ENCODE measurements around the gene CCPG1.

CCPG1 gene

DNA sequence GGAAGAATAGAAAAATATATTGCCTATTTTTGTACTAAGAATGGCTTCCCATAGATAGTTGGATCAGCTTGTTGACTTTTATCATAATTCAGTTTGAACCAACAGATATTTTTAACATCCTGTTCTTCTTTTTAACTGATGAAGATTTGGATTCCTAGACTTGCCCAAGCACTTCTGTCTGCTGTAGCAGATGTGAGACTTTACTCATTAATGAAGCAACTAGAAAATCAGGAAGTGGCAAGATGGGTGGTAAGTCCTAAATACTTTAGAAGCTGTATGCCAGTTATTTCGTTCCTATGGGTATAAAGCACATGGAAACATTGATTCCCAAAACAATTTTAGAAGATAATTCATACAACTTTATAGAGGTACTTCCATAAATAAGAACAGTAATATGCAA is 80.8 kb downstream of the CCPG1 start:
- H3K4me2 ChIP-seq (ENCODE audit: insufficient read depth, low read length, poor library complexity, severe bottlenecking): no peak overlapping the region
- H3K4me1 ChIP-seq (ENCODE audit: control insufficient read depth in 2 of 2, insufficient read depth in 1 of 2, low read depth in 1 of 2, low read length in 2 of 2): peaks cover 1 to 2% of the 10 kb centered on the region in 2 donors
- no peak overlapping the region for H2AK5ac ChIP-seq (ENCODE audit: low read depth, low read length)
- WGBS, 2 donors (ENCODE audit: extremely low coverage in 2 of 2, insufficient read length in 2 of 2, insufficient replicate concordance in 1 of 2): no CpG with 5 or more reads among the region's 1 CpG
- H2BK120ac ChIP-seq (ENCODE audit: low read depth, low read length): no peak overlapping the region
- no peaks in the 10 kb centered on the region for H3K36me3 ChIP-seq (replicated peaks in 1 of 2; ENCODE audit: control insufficient read depth in 2 of 2, insufficient read depth in 2 of 2, low read length in 2 of 2)
- no peaks in the 10 kb centered on the region for H3K79me1 ChIP-seq (ENCODE audit: low read depth, low read length)
- no peak overlapping the region for H2BK5ac ChIP-seq (ENCODE audit: low read length)
- no peaks in the 10 kb centered on the region for H3K27me3 ChIP-seq (ENCODE audit: control insufficient read depth in 3 of 3, insufficient read depth in 3 of 3, low read depth in 1 of 3, low read length in 3 of 3)
- H3K27ac ChIP-seq (replicated peaks; ENCODE audit: low read length): no peak overlapping the region
- H3K9ac ChIP-seq (ENCODE audit: low read depth, low read length, poor library complexity): no peak overlapping the region
- no peak overlapping the region for H4K8ac ChIP-seq (ENCODE audit: low read depth, low read length)
- H3K9me3 ChIP-seq (replicated peaks in 1 of 2; ENCODE audit: control insufficient read depth in 2 of 2, insufficient read depth in 1 of 2, low read depth in 1 of 2, low read length in 2 of 2): no peaks in the 10 kb centered on the region
- H3K23ac ChIP-seq (ENCODE audit: low read depth, low read length, poor library complexity): no peak overlapping the region
- no peak overlapping the region for H3K4ac ChIP-seq (ENCODE audit: low read length)
- H2AFZ ChIP-seq (ENCODE audit: low read length): no peak overlapping the region
- no peak overlapping the region for H3K14ac ChIP-seq (ENCODE audit: low read length)
- no peak overlapping the region for H4K91ac ChIP-seq (ENCODE audit: low read depth, low read length, poor library complexity)
- DNase-seq (ENCODE audit: low spot score): no peak
- no peak overlapping the region for H2BK12ac ChIP-seq (ENCODE audit: low read length)
- H2BK15ac ChIP-seq (ENCODE audit: low read length): no peak overlapping the region
- H3K18ac ChIP-seq (ENCODE audit: low read length): no peak overlapping the region
- H3K4me3 ChIP-seq (ENCODE audit: low read length in 2 of 2): no peak overlapping the region

DNA sequence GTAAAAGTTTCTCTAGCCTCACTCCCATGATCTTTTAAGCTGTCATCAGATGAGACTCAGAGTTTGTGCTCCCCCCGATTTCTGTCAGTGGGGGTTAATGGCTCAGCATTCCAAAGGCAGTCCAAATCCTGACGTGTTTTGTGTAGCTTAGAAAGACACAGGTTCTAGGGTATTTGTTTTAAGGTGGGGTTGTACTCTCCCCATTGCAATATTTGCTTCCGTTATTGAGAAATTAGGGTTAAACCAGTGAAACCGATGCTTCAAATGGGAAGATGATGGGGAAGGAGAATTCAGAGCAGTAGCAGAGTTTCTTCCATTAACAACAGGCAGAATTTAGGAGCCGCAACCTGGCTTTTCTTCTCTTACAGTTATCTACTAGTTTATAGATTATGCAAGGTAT is 85.7 kb downstream of the CCPG1 start:
- no peak overlapping the region for H2AFZ ChIP-seq (ENCODE audit: low read length)
- H3K4ac ChIP-seq (ENCODE audit: low read length): no peak overlapping the region
- H3K4me3 ChIP-seq (ENCODE audit: low read length in 2 of 2): no peak overlapping the region
- no peak overlapping the region for H3K23ac ChIP-seq (ENCODE audit: low read depth, low read length, poor library complexity)
- no peak for DNase-seq (ENCODE audit: low spot score)
- no peak overlapping the region for H2BK5ac ChIP-seq (ENCODE audit: low read length)
- no peak overlapping the region for H4K91ac ChIP-seq (ENCODE audit: low read depth, low read length, poor library complexity)
- no CpG with 5 or more reads among the region's 5 CpGs for WGBS, 2 donors (ENCODE audit: extremely low coverage in 2 of 2, insufficient read length in 2 of 2, insufficient replicate concordance in 1 of 2)
- H3K4me1 ChIP-seq (ENCODE audit: control insufficient read depth in 2 of 2, insufficient read depth in 1 of 2, low read depth in 1 of 2, low read length in 2 of 2): peaks cover 2% of the 10 kb centered on the region in 2 donors
- H3K36me3 ChIP-seq (replicated peaks in 1 of 2; ENCODE audit: control insufficient read depth in 2 of 2, insufficient read depth in 2 of 2, low read length in 2 of 2): no peaks in the 10 kb centered on the region
- no peak overlapping the region for H2BK12ac ChIP-seq (ENCODE audit: low read length)
- no peaks in the 10 kb centered on the region for H3K27me3 ChIP-seq (ENCODE audit: control insufficient read depth in 3 of 3, insufficient read depth in 3 of 3, low read depth in 1 of 3, low read length in 3 of 3)
- H3K9me3 ChIP-seq (replicated peaks in 1 of 2; ENCODE audit: control insufficient read depth in 2 of 2, insufficient read depth in 1 of 2, low read depth in 1 of 2, low read length in 2 of 2): no peaks in the 10 kb centered on the region
- no peak overlapping the region for H3K27ac ChIP-seq (replicated peaks; ENCODE audit: low read length)
- H2BK120ac ChIP-seq (ENCODE audit: low read depth, low read length): no peak overlapping the region
- H3K9ac ChIP-seq (ENCODE audit: low read depth, low read length, poor library complexity): no peak overlapping the region
- H4K8ac ChIP-seq (ENCODE audit: low read depth, low read length): no peak overlapping the region
- H3K79me1 ChIP-seq (ENCODE audit: low read depth, low read length): peaks cover 2% of the 10 kb centered on the region
- H2BK15ac ChIP-seq (ENCODE audit: low read length): no peak overlapping the region
- H3K18ac ChIP-seq (ENCODE audit: low read length): no peak overlapping the region
- H3K4me2 ChIP-seq (ENCODE audit: insufficient read depth, low read length, poor library complexity, severe bottlenecking): no peak overlapping the region
- H2AK5ac ChIP-seq (ENCODE audit: low read depth, low read length): no peak overlapping the region
- no peak overlapping the region for H3K14ac ChIP-seq (ENCODE audit: low read length)

GRCh38 chr15:55320963-55321362 is 87.2 kb downstream of the CCPG1 start:
- Histone ChIP-seq H3K79me1 (ENCODE audit: low read depth, low read length) (peaks cover 4% of the 10 kb centered on the region), H2BK15ac (ENCODE audit: low read length) (no peak overlapping the region), H3K4ac (ENCODE audit: low read length) (no peak overlapping the region), H3K4me3 (ENCODE audit: low read length in 2 of 2) (no peak overlapping the region), H4K8ac (ENCODE audit: low read depth, low read length) (no peak overlapping the region), H3K9me3 (replicated peaks in 1 of 2; ENCODE audit: control insufficient read depth in 2 of 2, insufficient read depth in 1 of 2, low read depth in 1 of 2, low read length in 2 of 2) (no peaks in the 10 kb centered on the region), H4K91ac (ENCODE audit: low read depth, low read length, poor library complexity) (no peak overlapping the region), H2BK5ac (ENCODE audit: low read length) (no peak overlapping the region), H3K36me3 (replicated peaks in 1 of 2; ENCODE audit: control insufficient read depth in 2 of 2, insufficient read depth in 2 of 2, low read length in 2 of 2) (no peaks in the 10 kb centered on the region), H3K4me2 (ENCODE audit: insufficient read depth, low read length, poor library complexity, severe bottlenecking) (no peak overlapping the region), H2AK5ac (ENCODE audit: low read depth, low read length) (no peak overlapping the region), H3K18ac (ENCODE audit: low read length) (no peak overlapping the region), H3K23ac (ENCODE audit: low read depth, low read length, poor library complexity) (no peak overlapping the region), H3K9ac (ENCODE audit: low read depth, low read length, poor library complexity) (no peak overlapping the region), H2BK120ac (ENCODE audit: low read depth, low read length) (no peak overlapping the region), H2AFZ (ENCODE audit: low read length) (no peak overlapping the region), H3K27ac (replicated peaks; ENCODE audit: low read length) (no peak overlapping the region), H3K14ac (ENCODE audit: low read length) (no peak overlapping the region), H2BK12ac (ENCODE audit: low read length) (no peak overlapping the region), H3K27me3 (ENCODE audit: control insufficient read depth in 3 of 3, insufficient read depth in 3 of 3, low read depth in 1 of 3, low read length in 3 of 3) (no peaks in the 10 kb centered on the region), H3K4me1 (ENCODE audit: control insufficient read depth in 2 of 2, insufficient read depth in 1 of 2, low read depth in 1 of 2, low read length in 2 of 2) (peaks cover 2% of the 10 kb centered on the region in 2 donors)
- no CpG with 5 or more reads among the region's 1 CpG for WGBS, 2 donors (ENCODE audit: extremely low coverage in 2 of 2, insufficient read length in 2 of 2, insufficient replicate concordance in 1 of 2)
- DNase-seq (ENCODE audit: low spot score): no peak

DNA sequence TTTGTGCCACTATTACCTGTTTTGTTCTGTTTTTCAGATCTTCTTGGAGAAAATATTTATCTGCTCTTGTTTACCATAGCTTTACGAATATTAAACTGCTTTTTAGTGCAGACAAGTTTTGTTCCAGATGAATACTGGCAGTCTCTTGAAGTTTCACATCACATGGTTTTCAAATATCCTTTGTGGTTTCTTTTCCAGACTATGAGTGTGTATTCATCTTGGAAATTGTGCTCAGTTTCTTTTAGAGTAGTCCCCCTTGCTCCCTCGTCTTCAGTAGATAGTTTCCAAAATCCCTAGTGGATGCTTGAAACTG is 88.0 kb downstream of the CCPG1 start:
- Histone ChIP-seq H2BK12ac (ENCODE audit: low read length) (no peak overlapping the region), H4K91ac (ENCODE audit: low read depth, low read length, poor library complexity) (no peak overlapping the region), H3K36me3 (replicated peaks in 1 of 2; ENCODE audit: control insufficient read depth in 2 of 2, insufficient read depth in 2 of 2, low read length in 2 of 2) (no peaks in the 10 kb centered on the region), H3K4me2 (ENCODE audit: insufficient read depth, low read length, poor library complexity, severe bottlenecking) (no peak overlapping the region), H2BK120ac (ENCODE audit: low read depth, low read length) (no peak overlapping the region), H3K18ac (ENCODE audit: low read length) (no peak overlapping the region), H2AFZ (ENCODE audit: low read length) (no peak overlapping the region), H3K4me1 (ENCODE audit: control insufficient read depth in 2 of 2, insufficient read depth in 1 of 2, low read depth in 1 of 2, low read length in 2 of 2) (peaks cover 2% of the 10 kb centered on the region in 2 donors), H2BK15ac (ENCODE audit: low read length) (no peak overlapping the region), H2BK5ac (ENCODE audit: low read length) (no peak overlapping the region), H3K4ac (ENCODE audit: low read length) (no peak overlapping the region), H3K9me3 (replicated peaks in 1 of 2; ENCODE audit: control insufficient read depth in 2 of 2, insufficient read depth in 1 of 2, low read depth in 1 of 2, low read length in 2 of 2) (no peaks in the 10 kb centered on the region), H3K27me3 (ENCODE audit: control insufficient read depth in 3 of 3, insufficient read depth in 3 of 3, low read depth in 1 of 3, low read length in 3 of 3) (no peaks in the 10 kb centered on the region), H3K14ac (ENCODE audit: low read length) (no peak overlapping the region), H3K23ac (ENCODE audit: low read depth, low read length, poor library complexity) (no peak overlapping the region), H2AK5ac (ENCODE audit: low read depth, low read length) (no peak overlapping the region), H3K79me1 (ENCODE audit: low read depth, low read length) (peaks cover 4% of the 10 kb centered on the region), H3K4me3 (ENCODE audit: low read length in 2 of 2) (no peak overlapping the region), H3K9ac (ENCODE audit: low read depth, low read length, poor library complexity) (no peak overlapping the region), H4K8ac (ENCODE audit: low read depth, low read length) (no peak overlapping the region), H3K27ac (replicated peaks; ENCODE audit: low read length) (no peak overlapping the region)
- no peak for DNase-seq (ENCODE audit: low spot score)
- no CpG with 5 or more reads among the region's 2 CpGs for WGBS, 2 donors (ENCODE audit: extremely low coverage in 2 of 2, insufficient read length in 2 of 2, insufficient replicate concordance in 1 of 2)
